DOHH2 (cell line): ENCODE measurements around the gene PNCK.

Experiments used
- EZH2phosphoT487 ChIP-seq: fragments of 200-600 bp; sonication (generic); IDR thresholded peaks from 2 replicates; pipeline ENCODE4 v1.6.1; 2017; ENCODE audit warnings: borderline replicate concordance, mild to moderate bottlenecking, antibody characterized with exemption, low read length, moderate library complexity, mixed read lengths
- TF ChIP-seq, protein P1 (sequence below): fragments of 200-600 bp; sonication (generic); IDR thresholded peaks from one replicate; pipeline ENCODE4 v1.5.1; 2014; ENCODE audit warnings: antibody characterized with exemption, mild to moderate bottlenecking, low read depth, low read length; ENCODE audit not compliant: poor library complexity, severe bottlenecking

GRCh38 chrX:153707406-153707805, 33.8 kb upstream of the PNCK start:
- TF ChIP-seq, protein P1, sequence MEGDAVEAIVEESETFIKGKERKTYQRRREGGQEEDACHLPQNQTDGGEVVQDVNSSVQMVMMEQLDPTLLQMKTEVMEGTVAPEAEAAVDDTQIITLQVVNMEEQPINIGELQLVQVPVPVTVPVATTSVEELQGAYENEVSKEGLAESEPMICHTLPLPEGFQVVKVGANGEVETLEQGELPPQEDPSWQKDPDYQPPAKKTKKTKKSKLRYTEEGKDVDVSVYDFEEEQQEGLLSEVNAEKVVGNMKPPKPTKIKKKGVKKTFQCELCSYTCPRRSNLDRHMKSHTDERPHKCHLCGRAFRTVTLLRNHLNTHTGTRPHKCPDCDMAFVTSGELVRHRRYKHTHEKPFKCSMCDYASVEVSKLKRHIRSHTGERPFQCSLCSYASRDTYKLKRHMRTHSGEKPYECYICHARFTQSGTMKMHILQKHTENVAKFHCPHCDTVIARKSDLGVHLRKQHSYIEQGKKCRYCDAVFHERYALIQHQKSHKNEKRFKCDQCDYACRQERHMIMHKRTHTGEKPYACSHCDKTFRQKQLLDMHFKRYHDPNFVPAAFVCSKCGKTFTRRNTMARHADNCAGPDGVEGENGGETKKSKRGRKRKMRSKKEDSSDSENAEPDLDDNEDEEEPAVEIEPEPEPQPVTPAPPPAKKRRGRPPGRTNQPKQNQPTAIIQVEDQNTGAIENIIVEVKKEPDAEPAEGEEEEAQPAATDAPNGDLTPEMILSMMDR = no peak
- TF ChIP-seq EZH2phosphoT487 = no peak
